Parathyroid adenoma (tissue), 2 donors: ENCODE data around the gene WNK3.

Source experiments
- H2AFZ ChIP-seq: fragments of 300-600 bp; sonication (generic); one replicate; pipeline ENCODE4 v1.7.0; 2017; ENCODE audit warnings: antibody characterized with exemption, mild to moderate bottlenecking
- H3K27ac ChIP-seq: fragments of 300-600 bp; sonication (generic); one replicate; pipeline ENCODE4 v1.7.0; 2017
- H3K27me3 ChIP-seq: fragments of 300-600 bp; sonication (generic); one replicate; pipeline ENCODE4 v1.7.0; 2017; ENCODE audit warnings: low read length; ENCODE audit not compliant: control insufficient read depth, insufficient read depth
- H3K36me3 ChIP-seq: fragments of 300-600 bp; sonication (generic); one replicate; pipeline ENCODE4 v1.7.0; 2017; ENCODE audit warnings: low read length; ENCODE audit not compliant: control insufficient read depth, insufficient read depth
- H3K4me1 ChIP-seq: fragments of 300-600 bp; sonication (generic); one replicate; pipeline ENCODE4 v1.7.0; 2017; ENCODE audit warnings: control low read depth
- H3K4me2 ChIP-seq: fragments of 300-600 bp; sonication (generic); one replicate; pipeline ENCODE4 v1.7.0; 2017; ENCODE audit warnings: low read length
- H3K4me3 ChIP-seq: fragments of 300-600 bp; sonication (generic); one replicate; pipeline ENCODE4 v1.7.0; 2017; ENCODE audit warnings: low read depth, low read length
- H3K79me2 ChIP-seq: fragments of 300-600 bp; sonication (generic); one replicate; pipeline ENCODE4 v1.7.0; 2017; ENCODE audit warnings: control low read depth
- H3K9ac ChIP-seq: fragments of 300-600 bp; sonication (generic); one replicate; pipeline ENCODE4 v1.7.0; 2017; ENCODE audit warnings: mild to moderate bottlenecking
- H3K9me3 ChIP-seq: fragments of 300-600 bp; sonication (generic); one replicate; pipeline ENCODE4 v1.7.0; 2017; ENCODE audit warnings: low read length; ENCODE audit not compliant: control insufficient read depth
- CTCF ChIP-seq: fragments of 300-600 bp; sonication (generic); IDR thresholded peaks from one replicate; pipeline ENCODE4 v1.7.0; 2017; ENCODE audit warnings: antibody characterized with exemption, mild to moderate bottlenecking
- donor health status: primary hyperparathyroidism.

WNK3 gene

GRCh38 chrX:54177306-54177705, 180.5 kb downstream of the WNK3 start:
- Histone ChIP-seq H3K4me2 (no peak overlapping the region), H3K36me3 (no peaks in the 10 kb centered on the region), H3K79me2 (peaks cover 5% of the 10 kb centered on the region), H3K4me3 (no peak overlapping the region), H3K27ac (no peak overlapping the region), H2AFZ (no peak overlapping the region), H3K9ac (no peak overlapping the region), H3K4me1 (peaks cover 11% of the 10 kb centered on the region), H3K9me3 (no peaks in the 10 kb centered on the region), H3K27me3 (no peaks in the 10 kb centered on the region)
- TF ChIP-seq CTCF, result no peak

- Histone ChIP-seq H2AFZ (no peak overlapping the region), H3K9me3 (no peaks in the 10 kb centered on the region), H3K4me1 (no peaks in the 10 kb centered on the region), H3K27me3 (no peaks in the 10 kb centered on the region), H3K9ac (no peak overlapping the region), H3K4me2 (no peak overlapping the region), H3K27ac (no peak overlapping the region), H3K79me2 (no peaks in the 10 kb centered on the region), H3K36me3 (no peaks in the 10 kb centered on the region), H3K4me3 (no peak overlapping the region)
- TF ChIP-seq CTCF, result no peak
These were observed 184.1 kb downstream of the WNK3 start for GRCh38 chrX:54173791-54174190.

- no peak for TF ChIP-seq CTCF
- H3K9ac ChIP-seq, result no peak overlapping the region
These were observed 185.4 kb downstream of the WNK3 start for GRCh38 chrX:54172455-54172854.

GRCh38 chrX:54171527-54172250, 186.2 kb downstream of the WNK3 start:
- Histone ChIP-seq H3K4me1 (no peaks in the 10 kb centered on the region), H3K27ac (no peak overlapping the region), H3K79me2 (no peaks in the 10 kb centered on the region), H3K4me3 (no peak overlapping the region), H3K9ac (no peak overlapping the region), H3K4me2 (no peak overlapping the region), H3K9me3 (no peaks in the 10 kb centered on the region), H3K27me3 (no peaks in the 10 kb centered on the region), H3K36me3 (no peaks in the 10 kb centered on the region), H2AFZ (no peak overlapping the region)
- no peak for TF ChIP-seq CTCF

More at GRCh38 chrX:54172455-54172854, 185.4 kb downstream of the WNK3 start:
- Histone ChIP-seq H3K79me2 (no peaks in the 10 kb centered on the region), H3K4me3 (no peak overlapping the region), H3K4me1 (no peaks in the 10 kb centered on the region), H2AFZ (no peak overlapping the region), H3K27me3 (no peaks in the 10 kb centered on the region), H3K4me2 (no peak overlapping the region), H3K27ac (no peak overlapping the region), H3K36me3 (no peaks in the 10 kb centered on the region), H3K9me3 (no peaks in the 10 kb centered on the region)

GRCh38 chrX:54171091-54171490, 186.8 kb downstream of the WNK3 start:
- Histone ChIP-seq H3K79me2 (no peaks in the 10 kb centered on the region), H3K9me3 (no peaks in the 10 kb centered on the region), H3K27me3 (no peaks in the 10 kb centered on the region), H3K36me3 (no peaks in the 10 kb centered on the region), H3K4me2 (no peak overlapping the region), H3K9ac (no peak overlapping the region), H3K4me3 (no peak overlapping the region), H3K27ac (no peak overlapping the region), H2AFZ (no peak overlapping the region), H3K4me1 (no peaks in the 10 kb centered on the region)
- TF ChIP-seq CTCF, result no peak
